NCI-H69 (cell line): ENCODE results near the gene UBE2Q1.

Experiments used
- DNase-seq: peaks from one replicate; lab custom pipeline; 2025; lab: John Stamatoyannopoulos, UW

Gene UBE2Q1

GRCh38 chr1:154502744-154503115, 55.7 kb downstream of the UBE2Q1 start:
- no peak for DNase-seq

GRCh38 chr1:154502066-154502743, 56.3 kb downstream of the UBE2Q1 start, which contains the start of the genes SHE and TDRD10:
SHE (minus strand) TSS chr1:154502412; CDS start chr1:154502026, 386 bp downstream.
TDRD10 (plus strand) TSS chr1:154502219; CDS start chr1:154506904, 4,685 bp downstream.
- no peak for DNase-seq

- DNase-seq: no peak
These were observed 56.9 kb downstream of the UBE2Q1 start for GRCh38 chr1:154501423-154502065.

GRCh38 chr1:154500533-154500932, 57.9 kb downstream of the UBE2Q1 start:
- DNase-seq: no peak

- no peak for DNase-seq
These were observed 59.0 kb downstream of the UBE2Q1 start for GRCh38 chr1:154499446-154499845.
